H1 (cell line): ENCODE measurements around the gene CGAS. TPM values are rescaled to one million over a fixed set of nuclear protein-coding genes. Genes with fewer than 3 reads are reported as not detected.

Experiments
- CTCF ChIA-PET: fragments of 300-600 bp; sonication (Branson Sonifier 250); formaldehyde crosslinking; loops from one replicate; lab custom pipeline; 2021; ENCODE audit not compliant: partially characterized antibody; lab: Charles Lee
- POLR2A ChIA-PET: fragments of 300-600 bp; sonication (Branson Sonifier 250); formaldehyde crosslinking; loops from one replicate; lab custom pipeline; 2021; ENCODE audit warnings: inconsistent platforms; ENCODE audit not compliant: partially characterized antibody; lab: Charles Lee
- DNase-seq, 2 experiments: peaks; one replicate each; pipeline versions ENCODE4 v3.0.0 to v3.0.0-alpha.2; 2010 to 2022; ENCODE audit warnings: low spot score in 2 of 2, low read depth in 1 of 2, mixed read lengths in 1 of 2
- FAIRE-seq: peaks from 2 replicates; lab custom pipeline; 2011; peaks lifted over from hg19 to GRCh38; lab: Jason Lieb, UNC
- H2AFZ ChIP-seq: 2 replicates; pipeline ENCODE4 v1.8.1; 2012; ENCODE audit warnings: low read length, inconsistent platforms
- H2AK5ac ChIP-seq: 2 replicates; pipeline ENCODE4 v1.6.1; 2013; ENCODE audit warnings: low read depth, low read length
- H2BK120ac ChIP-seq: replicated peaks from 2 replicates; pipeline ENCODE3; 2013; ENCODE audit warnings: low read depth, low read length, inconsistent platforms
- H2BK12ac ChIP-seq: 2 replicates; pipeline ENCODE4 v1.6.1; 2013; ENCODE audit warnings: low read depth, low read length
- H2BK15ac ChIP-seq: 2 replicates; pipeline ENCODE4 v1.6.1; 2013; ENCODE audit warnings: low read length
- H2BK20ac ChIP-seq: 2 replicates; pipeline ENCODE4 v1.6.1; 2013; ENCODE audit warnings: low read length
- H2BK5ac ChIP-seq: 2 replicates; pipeline ENCODE4 v1.6.1; 2013; ENCODE audit warnings: low read depth, low read length
- H3K14ac ChIP-seq: 2 replicates; pipeline ENCODE4 v1.6.1; 2013; ENCODE audit warnings: inconsistent platforms; ENCODE audit not compliant: insufficient read length
- H3K18ac ChIP-seq: 2 replicates; pipeline ENCODE4 v1.6.1; 2013; ENCODE audit warnings: low read length; ENCODE audit errors: extremely low read depth
- H3K23ac ChIP-seq: 2 replicates; pipeline ENCODE4 v1.6.1; 2013; ENCODE audit warnings: inconsistent platforms; ENCODE audit not compliant: insufficient read length
- H3K23me2 ChIP-seq: 2 replicates; pipeline ENCODE4 v1.6.1; 2013; ENCODE audit warnings: low read depth, low read length
- H3K27ac ChIP-seq: 2 replicates; pipeline ENCODE4 v1.6.1; 2011; ENCODE audit warnings: low read depth, low read length, inconsistent platforms
- H3K27me3 ChIP-seq, 4 experiments: replicated peaks in 1 of 4; 1 replicate in 1 of 4; 2 replicates in 3 of 4; pipeline versions ENCODE4 v1.6.1 to v1.8.1; 2011 to 2013; ENCODE audit warnings: low read length in 3 of 4, mild to moderate bottlenecking in 3 of 4, inconsistent platforms in 2 of 4, mixed read lengths in 2 of 4, moderate library complexity in 1 of 4; ENCODE audit not compliant: control insufficient read depth in 3 of 4, insufficient read depth in 3 of 4; ENCODE audit errors: extremely low read depth in 1 of 4
- H3K36me3 ChIP-seq, 4 experiments: 2 replicates each; pipeline versions ENCODE4 v1.6.1 to v1.8.1; 2011 to 2013; ENCODE audit warnings: mild to moderate bottlenecking in 4 of 4, low read length in 3 of 4, moderate library complexity in 2 of 4, control low read depth in 1 of 4, inconsistent platforms in 1 of 4; ENCODE audit not compliant: insufficient read depth in 4 of 4, control insufficient read depth in 2 of 4
- H3K4ac ChIP-seq: replicated peaks from 2 replicates; pipeline ENCODE3; 2013; ENCODE audit warnings: low read length, low read depth, mixed read lengths, inconsistent platforms; ENCODE audit not compliant: insufficient read length
- H3K4me1 ChIP-seq, 4 experiments: replicated peaks in 1 of 4; 1 replicate in 1 of 4; 2 replicates in 3 of 4; pipeline versions ENCODE4 v1.6.1 to v1.8.1; 2011 to 2013; ENCODE audit warnings: low read length in 3 of 4, inconsistent platforms in 2 of 4, mixed read lengths in 1 of 4; ENCODE audit not compliant: insufficient read depth in 4 of 4, control insufficient read depth in 3 of 4
- H3K4me2 ChIP-seq, 2 experiments: 2 replicates each; pipeline versions ENCODE4 v1.6.1 to v1.8.1; 2011 to 2013; ENCODE audit warnings: low read depth in 2 of 2, low read length in 2 of 2, control low read depth in 1 of 2, inconsistent platforms in 1 of 2, mild to moderate bottlenecking in 1 of 2; ENCODE audit not compliant: insufficient read depth in 1 of 2
- H3K4me3 ChIP-seq, 4 experiments: fragments of 200-600, 300-600 bp in 1 of 4; sonication (generic), shearing (Covaris generic), sonication (Bioruptor Twin) in 1 of 4; 2 replicates each; pipeline versions ENCODE4 v1.5.1 to v1.8.1; 2011 to 2016; ENCODE audit warnings: low read length in 4 of 4, low read depth in 3 of 4, control low read depth in 2 of 4, inconsistent platforms in 2 of 4, mild to moderate bottlenecking in 2 of 4, mixed read lengths in 1 of 4, moderate library complexity in 1 of 4; ENCODE audit not compliant: insufficient read depth in 2 of 4; ENCODE audit errors: extremely low read depth in 1 of 4
- H3K56ac ChIP-seq: replicated peaks from 2 replicates; pipeline ENCODE3; 2013; ENCODE audit warnings: low read depth, mild to moderate bottlenecking, mixed read lengths, low read length, inconsistent platforms; ENCODE audit not compliant: insufficient read length
- H3K79me1 ChIP-seq: 2 replicates; pipeline ENCODE4 v1.6.1; 2013; ENCODE audit warnings: low read depth, low read length, control low read depth
- H3K79me2 ChIP-seq, 2 experiments: 2 replicates each; pipeline versions ENCODE4 v1.6.1 to v1.8.1; 2012 to 2013; ENCODE audit warnings: low read length in 2 of 2, mild to moderate bottlenecking in 2 of 2, inconsistent platforms in 1 of 2; ENCODE audit not compliant: insufficient read depth in 2 of 2, control insufficient read depth in 1 of 2
- H3K9ac ChIP-seq, 4 experiments: replicated peaks in 1 of 4; 1 replicate in 1 of 4; 2 replicates in 3 of 4; pipeline versions ENCODE4 v1.6.1 to v1.8.1; 2011 to 2013; ENCODE audit warnings: low read depth in 3 of 4, low read length in 3 of 4, control low read depth in 2 of 4, mild to moderate bottlenecking in 2 of 4, moderate library complexity in 2 of 4, inconsistent platforms in 1 of 4; ENCODE audit errors: extremely low read depth in 1 of 4
- H3K9me3 ChIP-seq, 2 experiments: 2 replicates each; pipeline versions ENCODE4 v1.6.1 to v1.8.1; 2012 to 2013; ENCODE audit warnings: mild to moderate bottlenecking in 2 of 2, moderate library complexity in 2 of 2, control low read depth in 1 of 2, inconsistent platforms in 1 of 2, low read depth in 1 of 2, low read length in 1 of 2, mixed read lengths in 1 of 2; ENCODE audit not compliant: insufficient read depth in 2 of 2
- H4K20me1 ChIP-seq, 2 experiments: replicated peaks in 1 of 2; 2 replicates each; pipeline versions ENCODE3 to v1.8.1; 2011 to 2013; ENCODE audit warnings: inconsistent platforms in 2 of 2, low read length in 2 of 2, mild to moderate bottlenecking in 1 of 2; ENCODE audit not compliant: insufficient read depth in 2 of 2, control insufficient read depth in 1 of 2
- H4K5ac ChIP-seq: 2 replicates; pipeline ENCODE4 v1.6.1; 2013; ENCODE audit warnings: low read length, low read depth, mixed read lengths, inconsistent platforms; ENCODE audit not compliant: insufficient read length
- H4K8ac ChIP-seq: 2 replicates; pipeline ENCODE4 v1.8.0; 2013; ENCODE audit warnings: mild to moderate bottlenecking, moderate library complexity, low read length, inconsistent platforms; ENCODE audit not compliant: insufficient read depth; ENCODE audit errors: extremely low read depth
- H4K91ac ChIP-seq: replicated peaks from 2 replicates; pipeline ENCODE3; 2013; ENCODE audit warnings: low read length, mixed read lengths, inconsistent platforms; ENCODE audit not compliant: insufficient read length
- CBX8 ChIP-seq: fragments of 300-800, 300-1000 bp; sonication (generic); IDR thresholded peaks from 2 replicates; pipeline ENCODE4 v1.7.1; 2016; ENCODE audit warnings: low read depth, low read length, borderline replicate concordance
- CEBPB ChIP-seq: IDR thresholded peaks from 2 replicates; pipeline ENCODE4 v1.6.1; 2012; ENCODE audit warnings: low read depth, low read length
- GABPA ChIP-seq: IDR thresholded peaks from 2 replicates; pipeline ENCODE4 v1.6.1; 2011; ENCODE audit warnings: mild to moderate bottlenecking, low read length, moderate library complexity, borderline replicate concordance; ENCODE audit not compliant: insufficient read depth
- GTF2F1 ChIP-seq: IDR thresholded peaks from 2 replicates; pipeline ENCODE4 v1.6.1; 2012; ENCODE audit warnings: low read depth, low read length, improper control_type of control experiment, borderline replicate concordance
- JUN ChIP-seq: IDR thresholded peaks from 2 replicates; pipeline ENCODE4 v1.6.1; 2011; ENCODE audit warnings: low read depth, mild to moderate bottlenecking, improper control_type of control experiment, low read length
- POLR2AphosphoS5 ChIP-seq: IDR thresholded peaks from 2 replicates; pipeline ENCODE4 v1.6.1; 2011; ENCODE audit warnings: low read depth, low read length
- RNF2 ChIP-seq: fragments of 200-900, 300-1000 bp; sonication (generic); IDR thresholded peaks from 2 replicates; pipeline ENCODE4 v1.7.1; 2016; ENCODE audit warnings: borderline replicate concordance, low read depth, mild to moderate bottlenecking, antibody characterized with exemption, low read length; ENCODE audit not compliant: poor library complexity, severe bottlenecking; ENCODE audit errors: missing control alignments
- SAP30 ChIP-seq: fragments of 300-600 bp; sonication (generic); IDR thresholded peaks from 2 replicates; pipeline ENCODE4 v1.7.1; 2012; ENCODE audit warnings: low read length, moderate library complexity, mild to moderate bottlenecking, inconsistent platforms; ENCODE audit not compliant: insufficient read depth, insufficient replicate concordance
- SIN3A ChIP-seq, 2 experiments: IDR thresholded peaks in 1 of 2; conservative IDR thresholded peaks in 1 of 2; 2 replicates each; pipeline ENCODE4 v1.6.1; 2011 to 2012; ENCODE audit warnings: low read length in 2 of 2, improper control_type of control experiment in 1 of 2, low read depth in 1 of 2, mild to moderate bottlenecking in 1 of 2
- TEAD4 ChIP-seq: IDR thresholded peaks from 2 replicates; pipeline ENCODE4 v1.6.1; 2012; ENCODE audit warnings: low read depth, low read length, inconsistent platforms, mixed read lengths
- WGBS, 2 experiments: shearing (Covaris generic) in 1 of 2; methylation state at CpG; one replicate each; pipeline versions ENCODE4 v1.1.6 to v1.1.7; 2013 to 2015; ENCODE audit warnings: low lambda C conversion rate in 2 of 2, mixed read lengths in 2 of 2, inconsistent platforms in 1 of 2, low coverage in 1 of 2, missing lambda C conversion rate in 1 of 2; ENCODE audit not compliant: insufficient replicate concordance in 2 of 2, insufficient coverage in 1 of 2, insufficient read length in 1 of 2; ENCODE audit errors: extremely low coverage in 1 of 2, missing lambda C conversion rate in 1 of 2; 5-methylcytosine and 5-hydroxymethylcytosine counted together
- long read RNA-seq, 2 experiments: library from RNA in 1 of 2; library from capped mRNA in 1 of 2; stranded (forward); transcript quantifications; one replicate each; pipeline ENCODE4 v2.0.0, GENCODE V29; 2021; ENCODE audit warnings: inconsistent platforms in 1 of 2
- polyA minus RNA-seq, 3 experiments: library from RNA; depleted of rRNA, polyadenylated mRNA; stranded (reverse); fragments of >200 nt; gene quantifications; 1 replicate in 2 of 3; 2 replicates in 1 of 3; pipeline ENCODE4 v1.2.3, GENCODE V29; 2011
- polyA plus RNA-seq, 7 experiments: library from polyadenylated mRNA; depleted of rRNA in 3 of 7; stranded (reverse) in 5 of 7; unstranded in 2 of 7; fragments of >200 nt in 5 of 7; fragments of 200-250 nt in 2 of 7; gene quantifications; 1 replicate in 5 of 7; 2 replicates in 1 of 7; 4 replicates in 1 of 7; pipeline versions ENCODE4 v1.2.1 to v1.2.3, GENCODE V29; 2011 to 2013; ENCODE audit warnings: missing spikeins in 2 of 7, mixed read lengths in 2 of 7
- total RNA-seq: library from RNA; stranded (reverse); fragmentation: NEBNext Ultra II Directional; extraction: Animal tissue kit (Norgen Biotek cat#: 25700); gene quantifications from 2 replicates; pipeline ENCODE4 v1.2.1, GENCODE V29; 2021

The CGAS gene
- total RNA-seq (6.3 and 6.7 TPM in 2 replicates), polyA plus RNA-seq (2011; rRNA removed) (1.9 and 2.1 TPM in 2 replicates), polyA minus RNA-seq (2011; rRNA and poly(A)+ RNA removed) (0.82 and 1.1 TPM in 2 replicates)
- 1.9 TPM for polyA plus RNA-seq (2011; cell fraction: cytosol; rRNA removed)
- polyA plus RNA-seq (2011; cell fraction: nucleus; rRNA removed), result 1.3 TPM
- 2.4 to 4.1 TPM (median 2.6 TPM) in 4 replicates for polyA plus RNA-seq (2012, experiment 1 of 2)
- 3.0 TPM for polyA plus RNA-seq (2012, experiment 2 of 2)
- 2.5 TPM for polyA plus RNA-seq (2013, experiment 1 of 2)
- 2.1 TPM for polyA plus RNA-seq (2013, experiment 2 of 2)
- polyA minus RNA-seq (2011; cell fraction: cytosol; rRNA and poly(A)+ RNA removed), result 1.7 TPM
- polyA minus RNA-seq (2011; cell fraction: nucleus; rRNA and poly(A)+ RNA removed), result 3.7 TPM
- long read RNA-seq, experiment 1, partial matches to known transcripts, result 0 of 2 reads
- long read RNA-seq, experiment 1, other reads (novel, unspliced or antisense), result 2 of 2 reads
- long read RNA-seq, experiment 2, result 0 reads

DNA sequence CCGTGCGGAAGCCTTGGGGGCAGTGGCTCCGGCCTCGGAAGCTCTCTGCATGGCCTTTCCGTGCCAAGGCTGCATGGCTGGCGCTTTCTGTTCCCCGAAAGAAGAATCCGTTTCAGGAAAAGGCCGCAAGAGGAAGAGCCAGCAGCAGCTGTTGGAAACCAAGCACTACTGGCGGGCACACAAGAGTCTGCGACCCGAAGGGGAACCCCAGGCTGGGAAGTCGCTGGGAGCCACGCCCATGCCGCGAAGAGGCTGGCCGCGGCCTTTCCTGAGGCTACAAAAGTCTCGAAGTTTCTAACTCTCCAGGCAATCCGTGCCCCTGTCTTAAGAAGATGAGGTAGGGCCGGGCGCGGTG is at the start of gene CGAS:
Gene CGAS, minus strand, starts transcription at position 191 of the 355 bp plus-strand sequence. Its CDS starts 116 bp downstream, at position 75.
- Histone ChIP-seq H2BK15ac (peak within 1 kb of the TSS; percentile 72; the same call in 1 of the 2 replicates), H2AK5ac (no peak within 1 kb of the TSS), H3K9ac (peak within 1 kb of the TSS; percentile 59 to 67 (median 60)), H3K27ac (no peak within 1 kb of the TSS; the same call in 1 of the 2 replicates), H3K27me3 (peaks cover 0 to 6% (median 3%) of the 10 kb centered on the region in 4 experiments; a peak in 4 of 7 replicates), H4K20me1 (no peaks in the 10 kb centered on the region), H3K4ac (peak within 1 kb of the TSS; percentile 22), H3K36me3 (no peaks in the 10 kb centered on the region; a peak in 1 of 8 replicates), H2AFZ (peak within 1 kb of the TSS; percentile 24; the same call in 1 of the 2 replicates), H3K4me3 (peak within 1 kb of the TSS; percentile 51 to 82 (median 62)), H3K79me1 (no peaks in the 10 kb centered on the region), H3K23me2 (no peaks in the 10 kb centered on the region; the same call in 1 of the 2 replicates), H3K4me1 (peaks cover 0 to 2% (median under 1%) of the 10 kb centered on the region in 4 experiments; a peak in 2 of 7 replicates), H2BK20ac (0 out of 2 replicates have a peak within 1 kb of the TSS, but pooled peaks have one; percentile 72), H3K4me2 (peak within 1 kb of the TSS; percentile 69 to 98), H3K14ac (no peak within 1 kb of the TSS), H2BK120ac (no peak within 1 kb of the TSS), H4K91ac (peak within 1 kb of the TSS; percentile 74), H4K5ac (peak within 1 kb of the TSS; percentile 37), H3K79me2 (peaks cover 0 to 2% of the 10 kb centered on the region in 2 experiments; a peak in 2 of 4 replicates), H2BK5ac (no peak within 1 kb of the TSS), H3K56ac (no peak within 1 kb of the TSS), H3K23ac (no peak within 1 kb of the TSS), H3K9me3 (no peaks in the 10 kb centered on the region), H2BK12ac (peak within 1 kb of the TSS; percentile 43; the same call in 1 of the 2 replicates), H3K18ac (peak within 1 kb of the TSS; percentile 78), H4K8ac (peak within 1 kb of the TSS; percentile 96)
- ChIA-PET CTCF (interaction anchor here (0.9 to 1.3 kb wide), 5 partner anchors 9 to 202 kb away, joined by 3 read pairs; partner anchors contain the start of genes MTO1 and SLC17A5), POLR2A (interaction anchor here (0.8 to 3.6 kb wide), 10 partner anchors 9 to 200 kb away, joined by 3 to 35 read pairs (median 3); partner anchors contain the start of gene MTO1)
- peak in 1 of 2 experiments; percentile 47 for DNase-seq
- no peak for FAIRE-seq
- 45% methylated on average over 23 of the region's 23 CpGs; no CpG with 5 or more reads in 1 of the 2 experiments for WGBS, 2 experiments
- TF ChIP-seq GTF2F1 (no peak), JUN (no peak), CEBPB (no peak), SAP30 (no peak), CBX8 (no peak), TEAD4 (no peak), GABPA (no peak), SIN3A (conservative IDR thresholded peaks at IDR 0.05 in 1 of 2, IDR thresholded peaks at IDR 0.05 in 1 of 2; ENCODE audit: low read depth in 1 of 2, low read length in 2 of 2) (no peak), RNF2 (no peak), POLR2AphosphoS5 (peak; percentile 58; the same call in 1 of the 2 replicates)
